Measurements from ENCODE around the gene FAHD2A. TPM values are rescaled to one million over a fixed set of nuclear protein-coding genes. Genes with fewer than 3 reads are reported as not detected.

Gene FAHD2A
- total RNA-seq, 1 donor from 2014 or later = 32.4 TPM

DNA sequence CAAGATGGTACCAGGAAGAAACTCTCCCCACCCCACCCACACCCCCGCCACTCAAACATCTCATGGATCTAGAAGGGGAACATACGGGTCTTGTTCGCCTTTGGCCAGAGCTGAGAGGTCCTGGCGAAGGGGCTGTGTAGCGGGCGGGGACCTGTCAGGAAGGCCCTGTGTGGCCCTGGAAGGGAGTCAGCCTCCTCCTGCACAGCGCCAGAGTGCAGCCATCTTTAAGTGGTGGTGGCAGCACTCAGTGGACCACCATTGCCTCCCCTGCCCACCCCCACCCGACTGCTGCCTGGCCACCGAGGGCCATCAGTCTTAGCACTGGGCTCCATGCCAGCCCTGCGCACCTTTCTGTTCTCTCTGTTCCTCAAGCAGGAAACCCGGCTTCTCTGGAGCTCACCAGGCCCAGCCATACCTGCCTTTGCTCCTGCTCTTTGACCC, 11.6 kb upstream of the FAHD2A start:
- no peaks in the 10 kb centered on the region for H3K9me3 ChIP-seq (replicated peaks)
- H3K4me1 ChIP-seq = peaks cover 28% of the 10 kb centered on the region
- H3K27me3 ChIP-seq (ENCODE audit: low read depth) = peaks cover 7% of the 10 kb centered on the region
- H3K27ac ChIP-seq (replicated peaks) = no peak overlapping the region
- H3K4me3 ChIP-seq = no peak overlapping the region
- no peaks in the 10 kb centered on the region for H3K36me3 ChIP-seq
- intact Hi-C loops (cut with micrococcal nuclease) = no loop called here
- TF ChIP-seq, protein P1, sequence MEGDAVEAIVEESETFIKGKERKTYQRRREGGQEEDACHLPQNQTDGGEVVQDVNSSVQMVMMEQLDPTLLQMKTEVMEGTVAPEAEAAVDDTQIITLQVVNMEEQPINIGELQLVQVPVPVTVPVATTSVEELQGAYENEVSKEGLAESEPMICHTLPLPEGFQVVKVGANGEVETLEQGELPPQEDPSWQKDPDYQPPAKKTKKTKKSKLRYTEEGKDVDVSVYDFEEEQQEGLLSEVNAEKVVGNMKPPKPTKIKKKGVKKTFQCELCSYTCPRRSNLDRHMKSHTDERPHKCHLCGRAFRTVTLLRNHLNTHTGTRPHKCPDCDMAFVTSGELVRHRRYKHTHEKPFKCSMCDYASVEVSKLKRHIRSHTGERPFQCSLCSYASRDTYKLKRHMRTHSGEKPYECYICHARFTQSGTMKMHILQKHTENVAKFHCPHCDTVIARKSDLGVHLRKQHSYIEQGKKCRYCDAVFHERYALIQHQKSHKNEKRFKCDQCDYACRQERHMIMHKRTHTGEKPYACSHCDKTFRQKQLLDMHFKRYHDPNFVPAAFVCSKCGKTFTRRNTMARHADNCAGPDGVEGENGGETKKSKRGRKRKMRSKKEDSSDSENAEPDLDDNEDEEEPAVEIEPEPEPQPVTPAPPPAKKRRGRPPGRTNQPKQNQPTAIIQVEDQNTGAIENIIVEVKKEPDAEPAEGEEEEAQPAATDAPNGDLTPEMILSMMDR (IDR thresholded peaks at IDR 0.05; ENCODE audit: borderline replicate concordance) = no peak
- no peak for DNase-seq

DNA sequence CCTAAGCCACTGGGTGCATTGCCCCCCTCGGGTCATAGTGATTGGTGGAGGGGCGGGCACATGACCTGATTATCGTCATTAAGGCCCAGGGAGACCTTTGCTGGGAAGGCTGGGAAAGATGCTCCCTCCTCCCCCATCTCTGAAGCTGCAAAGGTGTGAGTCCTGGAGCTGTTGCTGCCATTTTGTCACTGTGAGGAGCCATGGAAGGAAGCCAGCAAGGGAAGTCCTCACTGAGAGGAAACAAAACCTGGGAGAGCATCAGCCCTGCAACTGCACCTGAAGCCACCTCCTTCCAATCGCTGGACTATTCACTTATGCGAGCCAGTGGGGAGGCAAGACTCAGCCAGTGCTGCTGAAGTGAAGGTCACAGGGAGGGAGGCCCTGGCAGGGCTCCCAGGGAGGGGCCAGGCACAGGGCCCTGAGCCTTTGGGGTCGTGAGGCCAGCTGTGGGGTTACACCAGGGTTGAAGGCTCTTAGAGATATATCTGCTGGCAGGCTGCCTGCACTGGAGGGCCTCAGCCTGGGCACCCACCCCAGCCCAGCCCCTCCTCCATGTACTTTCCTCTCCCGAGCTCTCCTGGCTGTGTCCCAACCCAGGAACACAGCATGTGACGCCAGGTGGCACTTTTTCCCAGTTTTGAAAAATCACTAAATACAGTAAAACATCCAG, 10.7 kb upstream of the FAHD2A start:
- intact Hi-C loops (cut with micrococcal nuclease) = no loop called here

DNA sequence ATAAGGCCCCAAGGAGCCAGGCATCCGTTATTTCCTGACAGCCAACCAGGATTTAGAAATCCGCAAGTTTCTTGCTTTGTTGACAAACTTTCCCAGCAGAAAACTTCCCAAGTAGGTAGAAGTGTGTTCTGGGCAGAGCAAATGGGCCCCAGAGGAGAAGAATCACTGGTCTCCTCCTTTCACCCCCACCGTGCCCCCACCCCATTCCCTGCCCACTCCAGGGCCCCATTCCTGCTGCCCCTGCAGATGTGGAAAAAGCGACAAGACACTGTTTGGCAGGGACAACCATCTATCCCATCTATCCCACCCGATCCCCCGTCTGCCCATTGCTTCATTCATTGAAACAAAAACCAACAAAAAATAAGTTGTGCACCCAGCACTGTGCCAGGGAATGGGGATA, 10.2 kb upstream of the FAHD2A start:
- H3K4me1 ChIP-seq = peaks cover 28% of the 10 kb centered on the region
- no peaks in the 10 kb centered on the region for H3K9me3 ChIP-seq (replicated peaks)
- intact Hi-C loops (cut with micrococcal nuclease) = no loop called here
- TF ChIP-seq, protein P1 (IDR thresholded peaks at IDR 0.05; ENCODE audit: borderline replicate concordance) = no peak
- no peak for DNase-seq
- H3K4me3 ChIP-seq = no peak overlapping the region
- H3K36me3 ChIP-seq = no peaks in the 10 kb centered on the region
- H3K27me3 ChIP-seq (ENCODE audit: low read depth) = peaks cover 7% of the 10 kb centered on the region
- H3K27ac ChIP-seq (replicated peaks) = no peak overlapping the region

More for the DNA sequence above, 10.7 kb upstream of the FAHD2A start:
- Histone ChIP-seq H3K27ac (replicated peaks) (no peak overlapping the region), H3K27me3 (ENCODE audit: low read depth) (peaks cover 7% of the 10 kb centered on the region), H3K4me1 (peaks cover 28% of the 10 kb centered on the region), H3K4me3 (no peak overlapping the region), H3K36me3 (no peaks in the 10 kb centered on the region), H3K9me3 (replicated peaks) (no peaks in the 10 kb centered on the region)
- TF ChIP-seq, protein P1 (IDR thresholded peaks at IDR 0.05; ENCODE audit: borderline replicate concordance) = no peak
- DNase-seq = no peak

DNA sequence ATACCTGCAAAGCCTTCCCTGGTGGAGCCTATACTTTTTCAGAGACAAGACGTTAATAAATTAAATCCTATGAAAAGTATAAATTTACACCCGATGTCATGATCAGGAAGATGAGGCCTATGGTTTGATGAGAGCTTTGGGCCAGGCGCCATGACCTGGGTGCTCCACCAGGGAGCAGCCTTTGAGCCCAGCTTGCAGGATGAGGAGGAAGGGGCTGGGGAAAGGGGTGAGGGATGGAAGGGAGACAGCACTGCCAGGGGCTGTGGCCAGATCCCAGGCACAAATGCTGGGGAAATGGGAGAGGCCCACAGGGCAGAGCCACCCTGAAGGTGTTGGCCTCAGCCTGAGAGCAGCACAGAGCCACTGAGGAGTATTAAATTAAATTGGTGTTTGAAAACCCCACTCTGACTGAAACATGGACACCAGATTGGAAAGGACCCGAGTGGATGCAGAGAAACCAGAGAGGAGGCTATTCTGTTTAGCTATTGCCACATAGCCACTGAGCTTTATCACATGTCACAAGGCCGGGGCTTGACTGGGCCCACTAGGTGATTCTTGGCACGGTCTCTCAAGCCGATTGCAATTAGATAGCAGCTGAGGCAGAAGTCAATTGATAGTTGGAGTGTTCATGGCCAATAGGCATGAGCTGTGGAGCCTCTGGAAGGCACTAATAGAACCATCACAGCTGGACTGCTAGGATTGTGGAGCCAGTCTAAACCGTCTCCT, 9.6 kb upstream of the FAHD2A start:
- peaks cover 28% of the 10 kb centered on the region for H3K4me1 ChIP-seq
- no peaks in the 10 kb centered on the region for H3K9me3 ChIP-seq (replicated peaks)
- H3K27ac ChIP-seq (replicated peaks) = no peak overlapping the region
- no peaks in the 10 kb centered on the region for H3K36me3 ChIP-seq
- H3K27me3 ChIP-seq (ENCODE audit: low read depth) = peaks cover 7% of the 10 kb centered on the region
- DNase-seq = no peak
- intact Hi-C loops (cut with micrococcal nuclease) = no loop called here
- H3K4me3 ChIP-seq = no peak overlapping the region
- TF ChIP-seq, protein P1 (IDR thresholded peaks at IDR 0.05; ENCODE audit: borderline replicate concordance) = peak; percentile 17

DNA sequence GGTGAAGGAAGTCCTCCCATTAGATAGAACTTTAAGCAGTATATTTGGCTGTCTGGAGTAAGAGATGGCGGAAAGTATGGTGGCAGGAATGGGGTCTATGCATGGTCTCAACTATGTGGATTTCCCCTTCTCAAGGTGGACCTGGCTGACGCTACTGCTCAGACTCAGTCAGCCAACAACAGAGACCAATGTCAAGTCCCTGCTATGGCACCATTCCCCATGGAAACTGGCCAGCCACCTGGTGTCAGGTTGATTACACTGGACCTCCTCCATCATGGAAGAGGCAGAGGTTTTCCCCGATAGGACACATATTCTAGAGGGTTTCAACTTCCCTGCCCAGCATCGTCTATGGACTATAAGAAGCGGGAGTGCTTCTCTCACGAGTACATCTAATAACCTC, 8.6 kb upstream of the FAHD2A start:
- no peaks in the 10 kb centered on the region for H3K27me3 ChIP-seq (ENCODE audit: low read depth)
- DNase-seq = no peak
- H3K9me3 ChIP-seq (replicated peaks) = no peaks in the 10 kb centered on the region
- no peaks in the 10 kb centered on the region for H3K36me3 ChIP-seq
- H3K27ac ChIP-seq (replicated peaks) = no peak overlapping the region
- H3K4me1 ChIP-seq = peaks cover 27% of the 10 kb centered on the region
- H3K4me3 ChIP-seq = no peak overlapping the region
- TF ChIP-seq, protein P1 (IDR thresholded peaks at IDR 0.05; ENCODE audit: borderline replicate concordance) = no peak
- intact Hi-C loops (cut with micrococcal nuclease) = no loop called here
